Right lobe of liver (tissue), 6 donors: Measurements from ENCODE around the gene METTL17. TPM values are rescaled to one million over a fixed set of nuclear protein-coding genes. Genes with fewer than 3 reads are reported as not detected.

Experiments
- ATAC-seq, 4 donors: fragments of 200-7000 bp; cut with Tn5 transposase; one replicate each; pipeline ENCODE4 v1.9.1; 2020; ENCODE audit warnings: mild to moderate bottlenecking in 4 of 4, moderate library complexity in 4 of 4
- DNase-seq, 3 donors: peaks; one replicate each; pipeline ENCODE4 v3.0.0-alpha.2; 2020
- H3K27ac ChIP-seq, 3 donors: fragments of 200-600 bp; one replicate each; pipeline ENCODE4 v1.8.0; 2022
- H3K27me3 ChIP-seq, 2 donors: fragments of 200-600 bp; one replicate each; pipeline ENCODE4 v1.8.0; 2022
- H3K36me3 ChIP-seq, 4 donors: fragments of 200-600 bp; sonication (generic) in 1 of 4; one replicate each; pipeline versions ENCODE4 v1.5.1 to v1.8.0; 2017 to 2022; ENCODE audit warnings: control low read depth in 1 of 4
- H3K4me1 ChIP-seq, 4 donors: fragments of 200-600 bp; sonication (generic) in 1 of 4; one replicate each; pipeline versions ENCODE4 v1.5.1 to v1.8.0; 2017 to 2022; ENCODE audit warnings: control low read depth in 1 of 4
- H3K4me3 ChIP-seq, 3 donors: fragments of 200-600 bp; one replicate each; pipeline ENCODE4 v1.8.0; 2022
- H3K9me3 ChIP-seq, 4 donors: fragments of 200-600 bp; sonication (generic) in 1 of 4; one replicate each; pipeline versions ENCODE4 v1.5.1 to v1.8.0; 2017 to 2022; ENCODE audit warnings: control low read depth in 1 of 4
- POLR2A ChIP-seq: fragments of 450-650 bp; IDR thresholded peaks from one replicate; pipeline ENCODE4 v1.6.1; 2017; ENCODE audit warnings: antibody characterized with exemption, mild to moderate bottlenecking
- WGBS: methylation state at CpG from one replicate; pipeline ENCODE4 v1.1.6; 2018; ENCODE audit warnings: low coverage, low lambda C conversion rate; ENCODE audit not compliant: insufficient coverage; ENCODE audit errors: missing lambda C conversion rate; 5-methylcytosine and 5-hydroxymethylcytosine counted together
- intact Hi-C, 2 donors: fragments of 100-400 bp; cut with DNase I; formaldehyde crosslinking; loops; one replicate each; pipeline versions ENCODE4 v1.11.2 to v1.14.1; 2022
- total RNA-seq, 6 experiments: library from RNA; depleted of rRNA in 2 of 6; stranded (reverse); fragments of >200 nt in 2 of 6; fragmentation: NEBNext Ultra II Directional in 3 of 6; extraction: Animal tissue kit (Norgen Biotek cat#: 25700) in 3 of 6; gene quantifications; one replicate each; pipeline versions ENCODE4 v1.1.0 to v1.2.4, GENCODE V29; 2016 to 2023
- TF ChIP-seq, protein P1 (sequence below), 4 donors: fragments of 200-600 bp in 3 of 4; fragments of 450-650 bp in 1 of 4; IDR thresholded peaks; one replicate each; pipeline versions ENCODE4 v1.5.1 to v1.8.0; 2016 to 2022; ENCODE audit warnings: antibody characterized with exemption in 4 of 4, mild to moderate bottlenecking in 2 of 4
- donor health status: DM: no; HTN: yes; CAD: no.
- donor health status: DM: no; HTN: no; CAD: no.
- donor health status: DM: no; HTN: no; CAD: no.
- donor health status: DM: no; HTN: yes; CAD: no.
- donor health status: DM: no; HTN: yes; CAD: no.

METTL17 gene
- total RNA-seq, 6 experiments from 2014 or later = 27.5 to 70.7 (median 34.6) TPM

GRCh38 chr14:21020977-21021545, 31.3 kb downstream of the METTL17 start:
- intact Hi-C loops = no loop called here
- no peak for DNase-seq
- Histone ChIP-seq H3K27me3 (no peaks in the 10 kb centered on the region), H3K4me3 (no peak overlapping the region), H3K27ac (no peak overlapping the region), H3K9me3 (no peaks in the 10 kb centered on the region), H3K36me3 (peaks cover 0 to 50% (median 29%) of the 10 kb centered on the region in 4 donors), H3K4me1 (peaks cover 0 to 8% (median 2%) of the 10 kb centered on the region in 4 donors)
- ATAC-seq = no peak
- 77% methylated on average over 4 of the region's 5 CpGs for whole genome bisulfite sequencing
- no peak for TF ChIP-seq POLR2A
- TF ChIP-seq, protein P1, sequence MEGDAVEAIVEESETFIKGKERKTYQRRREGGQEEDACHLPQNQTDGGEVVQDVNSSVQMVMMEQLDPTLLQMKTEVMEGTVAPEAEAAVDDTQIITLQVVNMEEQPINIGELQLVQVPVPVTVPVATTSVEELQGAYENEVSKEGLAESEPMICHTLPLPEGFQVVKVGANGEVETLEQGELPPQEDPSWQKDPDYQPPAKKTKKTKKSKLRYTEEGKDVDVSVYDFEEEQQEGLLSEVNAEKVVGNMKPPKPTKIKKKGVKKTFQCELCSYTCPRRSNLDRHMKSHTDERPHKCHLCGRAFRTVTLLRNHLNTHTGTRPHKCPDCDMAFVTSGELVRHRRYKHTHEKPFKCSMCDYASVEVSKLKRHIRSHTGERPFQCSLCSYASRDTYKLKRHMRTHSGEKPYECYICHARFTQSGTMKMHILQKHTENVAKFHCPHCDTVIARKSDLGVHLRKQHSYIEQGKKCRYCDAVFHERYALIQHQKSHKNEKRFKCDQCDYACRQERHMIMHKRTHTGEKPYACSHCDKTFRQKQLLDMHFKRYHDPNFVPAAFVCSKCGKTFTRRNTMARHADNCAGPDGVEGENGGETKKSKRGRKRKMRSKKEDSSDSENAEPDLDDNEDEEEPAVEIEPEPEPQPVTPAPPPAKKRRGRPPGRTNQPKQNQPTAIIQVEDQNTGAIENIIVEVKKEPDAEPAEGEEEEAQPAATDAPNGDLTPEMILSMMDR (IDR thresholded peaks at IDR 0.05) = no peak

- intact Hi-C loops = no loop called here
- 11% methylated on average over 4 of the region's 5 CpGs for WGBS
These were observed 32.9 kb downstream of the METTL17 start for GRCh38 chr14:21022686-21023085.

GRCh38 chr14:21023174-21023573, 33.4 kb downstream of the METTL17 start:
- Histone ChIP-seq H3K36me3 (peaks cover 0 to 38% (median 23%) of the 10 kb centered on the region in 4 donors), H3K4me1 (peaks cover 0 to 8% (median 2%) of the 10 kb centered on the region in 4 donors), H3K4me3 (peak overlapping the region in 2 of 3 donors; percentile 98 to 100), H3K27me3 (no peaks in the 10 kb centered on the region), H3K27ac (peak overlapping the region; percentile 72 to 89 (median 79)), H3K9me3 (no peaks in the 10 kb centered on the region)
- ATAC-seq = peak in 3 of 4 donors; percentile 10 to 31 (median 29)
- intact Hi-C loops = no loop called here
- WGBS = no CpG with 5 or more reads among the region's 7 CpGs
- peak in 2 of 3 donors; percentile 43 to 58 for DNase-seq
- TF ChIP-seq, protein P1 (IDR thresholded peaks at IDR 0.05) = no peak
- no peak for TF ChIP-seq POLR2A

More at GRCh38 chr14:21022686-21023085, 32.9 kb downstream of the METTL17 start:
- Histone ChIP-seq H3K9me3 (no peaks in the 10 kb centered on the region), H3K36me3 (peaks cover 0 to 43% (median 26%) of the 10 kb centered on the region in 4 donors), H3K4me1 (peaks cover 0 to 8% (median 2%) of the 10 kb centered on the region in 4 donors), H3K4me3 (peak overlapping the region in 1 of 3 donors; percentile 98), H3K27ac (peak overlapping the region; percentile 72 to 89 (median 79)), H3K27me3 (no peaks in the 10 kb centered on the region)
- DNase-seq (peak in 1 of 3 donors; percentile 37), ATAC-seq (no peak)
- no peak for TF ChIP-seq POLR2A
- TF ChIP-seq, protein P1 (IDR thresholded peaks at IDR 0.05) = no peak

DNA sequence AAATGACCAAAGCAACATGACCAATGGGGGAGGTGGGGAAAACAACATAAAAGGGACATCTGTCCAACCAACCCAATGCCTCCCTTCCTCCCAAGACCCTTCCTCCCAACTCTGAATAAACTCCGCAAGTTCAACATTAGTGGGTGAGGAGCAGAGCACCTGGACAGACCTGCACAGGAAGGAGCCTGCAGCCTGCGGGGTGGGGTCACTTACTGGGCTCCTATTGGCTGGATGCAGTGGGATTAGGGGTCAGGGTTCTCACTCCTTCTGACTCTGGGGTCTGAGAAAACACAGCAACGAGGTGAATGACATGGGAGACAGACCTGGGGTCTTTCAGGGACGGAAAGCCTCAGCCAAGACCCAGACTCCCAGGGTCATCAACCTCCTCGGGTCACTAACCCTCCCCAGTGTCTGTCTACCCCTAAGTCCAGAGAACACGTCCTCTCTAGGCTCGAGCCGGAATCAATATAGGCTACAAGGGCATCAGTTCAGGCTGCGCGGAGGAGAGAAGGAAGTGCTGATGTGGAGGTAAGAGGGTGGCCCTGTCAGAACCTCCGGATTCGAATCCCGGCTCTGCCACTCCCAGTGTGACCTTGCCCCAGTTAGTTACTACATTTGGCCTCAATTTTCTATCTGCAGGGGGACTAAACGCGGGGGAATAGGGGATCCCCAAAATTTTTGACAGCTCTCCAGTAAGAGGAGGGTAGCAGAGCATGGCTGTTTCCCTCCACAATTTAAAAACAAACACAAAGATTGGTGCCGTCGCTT, 34.2 kb downstream of the METTL17 start:
- Histone ChIP-seq H3K4me1 (peaks cover 0 to 8% (median 2%) of the 10 kb centered on the region in 4 donors), H3K9me3 (no peaks in the 10 kb centered on the region), H3K27me3 (no peaks in the 10 kb centered on the region), H3K4me3 (peak overlapping the region; percentile 92 to 100 (median 98)), H3K36me3 (peaks cover 0 to 30% (median 16%) of the 10 kb centered on the region in 4 donors), H3K27ac (peak overlapping the region; percentile 72 to 89 (median 79))
- intact Hi-C loops = no loop called here
- DNase-seq (peak; percentile 45 to 78 (median 70)), ATAC-seq (peak; percentile 57 to 75 (median 72))
- TF ChIP-seq POLR2A = peak; percentile 9
- TF ChIP-seq, protein P1 (IDR thresholded peaks at IDR 0.05) = no peak
- WGBS = 6% methylated on average over 9 of the region's 17 CpGs
